ENCODE data around the gene SLC22A7.

The SLC22A7 gene

GRCh38 chr6:43313813-43314212 is 15.8 kb downstream of the SLC22A7 start:
- no peak for TF ChIP-seq CTCF (IDR thresholded peaks at IDR 0.05; ENCODE audit: low read depth, low read length, missing control alignments)
- DNase-seq (ENCODE audit: low read depth): no peak
- no peak overlapping the region for H3K4me3 ChIP-seq (ENCODE audit: low read depth, low read length)
- in situ Hi-C loops (cut with HindIII; ENCODE audit: low sequenced_read_pairs): loop anchor here (5.0 kb wide), 1 partner anchor 68 kb away; no protein-coding TSS in a partner anchor

GRCh38 chr6:43318011-43318410 is 20.0 kb downstream of the SLC22A7 start:
- in situ Hi-C loops (cut with HindIII; ENCODE audit: low sequenced_read_pairs): no loop called here

GRCh38 chr6:43325876-43326275 is 27.8 kb downstream of the SLC22A7 start:
- in situ Hi-C loops (cut with HindIII; ENCODE audit: low sequenced_read_pairs): loop anchor here (10.0 kb wide), 1 partner anchor 179 kb away; no protein-coding TSS in a partner anchor
- DNase-seq (ENCODE audit: low read depth): no peak
- H3K4me3 ChIP-seq (ENCODE audit: low read depth, low read length): no peak overlapping the region
- TF ChIP-seq CTCF (IDR thresholded peaks at IDR 0.05; ENCODE audit: low read depth, low read length, missing control alignments): no peak

More at GRCh38 chr6:43318011-43318410, 20.0 kb downstream of the SLC22A7 start:
- H3K4me3 ChIP-seq (ENCODE audit: low read depth, low read length): no peak overlapping the region
- DNase-seq (ENCODE audit: low read depth): no peak
- no peak for TF ChIP-seq CTCF (IDR thresholded peaks at IDR 0.05; ENCODE audit: low read depth, low read length, missing control alignments)

GRCh38 chr6:43328528-43328927 is 30.5 kb downstream of the SLC22A7 start:
- H3K4me3 ChIP-seq (ENCODE audit: low read depth, low read length): no peak overlapping the region
- DNase-seq (ENCODE audit: low read depth): no peak
- in situ Hi-C loops (cut with HindIII; ENCODE audit: low sequenced_read_pairs): loop anchor here (10.0 kb wide), 1 partner anchor 176 kb away; no protein-coding TSS in a partner anchor
- no peak for TF ChIP-seq CTCF (IDR thresholded peaks at IDR 0.05; ENCODE audit: low read depth, low read length, missing control alignments)

GRCh38 chr6:43331470-43331869 is 33.4 kb downstream of the SLC22A7 start:
- no peak for TF ChIP-seq CTCF (IDR thresholded peaks at IDR 0.05; ENCODE audit: low read depth, low read length, missing control alignments)
- in situ Hi-C loops (cut with HindIII; ENCODE audit: low sequenced_read_pairs): no loop called here
- no peak overlapping the region for H3K4me3 ChIP-seq (ENCODE audit: low read depth, low read length)
- DNase-seq (ENCODE audit: low read depth): no peak

- DNase-seq (ENCODE audit: low read depth): no peak
- TF ChIP-seq CTCF (IDR thresholded peaks at IDR 0.05; ENCODE audit: low read depth, low read length, missing control alignments): no peak
- in situ Hi-C loops (cut with HindIII; ENCODE audit: low sequenced_read_pairs): no loop called here
- H3K4me3 ChIP-seq (ENCODE audit: low read depth, low read length): no peak overlapping the region
Measured at GRCh38 chr6:43331891-43332290, 33.8 kb downstream of the SLC22A7 start.

Data from astrocyte of the cerebellum (primary cell).